Measurements from ENCODE around the gene SLC12A8. TPM values are rescaled to one million over a fixed set of nuclear protein-coding genes. Genes with fewer than 3 reads are reported as not detected.
A peak's percentile ranks its signal among the peaks of the same experiment; 100 is the strongest.

Gene SLC12A8
- total and polyA plus RNA-seq, 9 of the 15 experiments (the other 6 are each of a cell fraction or from before 2014, with no cell fraction given), result 0.04 to 0.33 (median 0.09) TPM; not detected in 4

- no TSS peak for BruUV-seq (replicated peaks)
Measured at GRCh38 chr3:125068265-125068664, 144.3 kb downstream of the SLC12A8 start.

More at GRCh38 chr3:125068265-125068664, 144.3 kb downstream of the SLC12A8 start:
- H3K36me3 ChIP-seq (ENCODE audit: control insufficient read depth, insufficient read depth, low read length), result no peaks in the 10 kb centered on the region
- TF ChIP-seq ZNF384 (IDR thresholded peaks at IDR 0.05; ENCODE audit: low read depth, low read length) (no peak), ZBTB40 (IDR thresholded peaks at IDR 0.05) (peak; percentile 77), ZBTB40 (CRISPR knock-in tag; IDR thresholded peaks at IDR 0.05) (peak; percentile 60)
- no peak overlapping the region for H3K4me3 ChIP-seq
- H3K4me1 ChIP-seq (replicated peaks in 1 of 2; ENCODE audit: control insufficient read depth in 2 of 2, insufficient read depth in 2 of 2, low read length in 2 of 2), result no peaks in the 10 kb centered on the region
- no peak overlapping the region for H3K27ac ChIP-seq (ENCODE audit: extremely low read depth, low read depth, low read length)
- no peaks in the 10 kb centered on the region for H3K9me1 ChIP-seq (ENCODE audit: control insufficient read depth, insufficient read depth, low read length)
- no peak overlapping the region for H2AFZ ChIP-seq (ENCODE audit: low read depth, low read length)
- ChIA-PET POLR2A (interaction anchor here (0.5 kb wide), 1 partner anchor 55 kb away, joined by 3 read pairs; no protein-coding TSS in a partner anchor), CTCF (ENCODE audit: low intra/inter-chr PET ratio) (no interaction called here)
- no peaks in the 10 kb centered on the region for H3K79me2 ChIP-seq (ENCODE audit: control insufficient read depth, insufficient read depth, low read length)
- intact Hi-C loops (cut with micrococcal nuclease), result no loop called here
- 2% methylated on average over 4 of the region's 4 CpGs for WGBS (ENCODE audit: insufficient coverage, low coverage, missing lambda C conversion rate)
- in situ Hi-C loops (cut with MboI), result no loop called here
- no peaks in the 10 kb centered on the region; the same call in 1 of the 2 replicates for H4K20me1 ChIP-seq (replicated peaks; ENCODE audit: control insufficient read depth, insufficient read depth, low read length)
- no peak overlapping the region for H3K4me2 ChIP-seq (ENCODE audit: insufficient read depth, low read length)
- peaks cover 0 to 13% of the 10 kb centered on the region in 2 experiments; a peak in 3 of 5 replicates for H3K27me3 ChIP-seq (ENCODE audit: control insufficient read depth in 2 of 2, insufficient read depth in 2 of 2, low read length in 2 of 2)
- no peaks in the 10 kb centered on the region for H3K9me3 ChIP-seq (replicated peaks; ENCODE audit: control insufficient read depth, insufficient read depth, low read depth, low read length)
- DNase-seq (ENCODE audit: extremely low read depth in 1 of 4, low spot score in 3 of 4), result no peak
- no peak for FAIRE-seq
- no peak for ATAC-seq
- no peak overlapping the region for H3K9ac ChIP-seq (ENCODE audit: insufficient read depth in 1 of 2, low read depth in 2 of 2, low read length in 2 of 2)
